Measurements from ENCODE around the gene KCNQ1. TPM values are rescaled to one million over a fixed set of nuclear protein-coding genes. Genes with fewer than 3 reads are reported as not detected.

KCNQ1 gene
- total RNA-seq, 1 experiment from 2014 or later: 1.0 TPM

DNA sequence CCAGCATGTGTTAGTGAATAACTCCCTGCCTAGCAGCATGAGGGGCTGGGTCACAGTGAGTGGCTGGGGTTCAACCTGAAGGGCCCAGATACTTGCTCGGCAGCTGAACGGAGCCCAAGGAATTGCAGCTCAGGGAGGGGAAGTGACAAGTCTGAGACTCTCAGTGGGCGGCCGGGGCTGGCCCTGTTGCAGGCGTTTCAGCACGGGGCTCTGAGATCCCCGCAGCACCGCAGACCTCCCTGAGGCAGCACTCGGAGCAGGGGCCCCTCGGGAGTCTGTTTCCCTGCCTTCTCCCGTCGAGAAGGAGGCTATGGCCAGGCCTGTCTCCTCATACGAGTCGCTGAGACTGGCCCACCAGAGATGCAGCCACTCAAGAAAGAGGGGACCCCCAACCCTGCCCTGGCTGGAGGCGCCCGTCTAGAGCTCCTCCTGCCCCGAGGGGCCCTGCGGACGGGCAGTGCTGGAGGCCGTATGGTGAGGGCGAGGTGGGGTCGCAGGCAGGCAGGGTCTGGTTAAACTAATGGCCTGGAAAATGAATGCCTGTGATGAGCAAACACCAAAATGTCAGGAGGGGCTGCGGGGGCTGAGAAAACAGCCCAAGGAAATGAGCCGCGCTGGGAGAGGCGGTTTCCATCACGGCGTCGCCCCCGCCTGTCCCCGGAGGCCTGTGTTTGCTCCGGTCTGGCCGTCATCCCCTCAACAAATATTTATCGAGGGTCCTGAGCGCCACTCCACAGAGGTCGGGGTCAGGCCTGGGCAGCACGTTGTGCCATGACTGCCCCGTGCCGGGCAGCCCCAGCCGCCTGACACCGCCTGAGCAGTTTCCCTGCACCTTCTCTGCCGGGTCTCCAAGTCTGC lies 35.0 kb upstream of the KCNQ1 start:
- Histone ChIP-seq H3K4me1 (no peaks in the 10 kb centered on the region), H3K27me3 (replicated peaks; ENCODE audit: control insufficient read depth, insufficient read depth, low read length) (no peaks in the 10 kb centered on the region), H3K9me3 (no peaks in the 10 kb centered on the region), H3K36me3 (ENCODE audit: control insufficient read depth, insufficient read depth, low read length) (no peaks in the 10 kb centered on the region), H3K4me3 (ENCODE audit: low read depth, low read length) (no peak overlapping the region)
- Mint-ChIP-seq H3K36me3 (ENCODE audit: insufficient read depth, unreplicated experiment) (peaks cover 8% of the 10 kb centered on the region), H3K27me3 (ENCODE audit: insufficient read depth, unreplicated experiment) (no peaks in the 10 kb centered on the region), H3K4me1 (ENCODE audit: low read depth, unreplicated experiment) (no peaks in the 10 kb centered on the region), H3K27ac (ENCODE audit: unreplicated experiment) (no peak overlapping the region), H3K9me3 (ENCODE audit: unreplicated experiment) (no peaks in the 10 kb centered on the region), H3K4me3 (ENCODE audit: unreplicated experiment) (no peak overlapping the region)
- no peak for TF ChIP-seq CTCF (IDR thresholded peaks at IDR 0.05; ENCODE audit: insufficient read depth in 1 of 2, low read depth in 1 of 2, low read length in 1 of 2, severe bottlenecking in 1 of 2, unreplicated experiment in 1 of 2)
- no TSS peak for BruUV-seq (replicated peaks)
- DNase-seq: no peak
- CTCF ChIA-PET: interaction anchor here (0.9 to 1.4 kb wide), 4 partner anchors 9 to 212 kb away, joined by 3 to 7 read pairs (median 4); partner anchors contain the start of gene TSSC4
- POLR2A ChIA-PET: no interaction called here
- intact Hi-C loops (cut with micrococcal nuclease; ENCODE audit: unreplicated experiment): no loop called here

GRCh38 chr11:2410616-2411015 lies 34.2 kb upstream of the KCNQ1 start:
- CTCF ChIA-PET: interaction anchor here (0.9 to 1.4 kb wide), 2 partner anchors 9 to 213 kb away, joined by 3 read pairs; no protein-coding TSS in a partner anchor
- no peaks in the 10 kb centered on the region for H3K9me3 ChIP-seq
- Mint-ChIP-seq H3K27me3 (ENCODE audit: insufficient read depth, unreplicated experiment) (no peaks in the 10 kb centered on the region), H3K4me3 (ENCODE audit: unreplicated experiment) (no peak overlapping the region), H3K27ac (ENCODE audit: unreplicated experiment) (no peak overlapping the region), H3K9me3 (ENCODE audit: unreplicated experiment) (no peaks in the 10 kb centered on the region), H3K36me3 (ENCODE audit: insufficient read depth, unreplicated experiment) (peaks cover 1% of the 10 kb centered on the region), H3K4me1 (ENCODE audit: low read depth, unreplicated experiment) (no peaks in the 10 kb centered on the region)
- intact Hi-C loops (cut with micrococcal nuclease; ENCODE audit: unreplicated experiment): no loop called here
- POLR2A ChIA-PET: no interaction called here
- no peak for DNase-seq
- H3K4me1 ChIP-seq: no peaks in the 10 kb centered on the region
- no peaks in the 10 kb centered on the region for H3K36me3 ChIP-seq (ENCODE audit: control insufficient read depth, insufficient read depth, low read length)
- TF ChIP-seq CTCF (IDR thresholded peaks at IDR 0.05; ENCODE audit: insufficient read depth in 1 of 2, low read depth in 1 of 2, low read length in 1 of 2, severe bottlenecking in 1 of 2, unreplicated experiment in 1 of 2): no peak
- no TSS peak for BruUV-seq (replicated peaks)
- no peaks in the 10 kb centered on the region for H3K27me3 ChIP-seq (replicated peaks; ENCODE audit: control insufficient read depth, insufficient read depth, low read length)
- H3K4me3 ChIP-seq (ENCODE audit: low read depth, low read length): no peak overlapping the region

- ChIA-PET POLR2A (no interaction called here), CTCF (interaction anchor here (0.6 kb wide), 1 partner anchor 514 kb away, joined by 3 read pairs; no protein-coding TSS in a partner anchor)
- no peaks in the 10 kb centered on the region for H3K36me3 Mint-ChIP-seq (ENCODE audit: insufficient read depth, unreplicated experiment)
- no peak for DNase-seq
- Histone ChIP-seq H3K4me3 (ENCODE audit: low read depth, low read length) (no peak overlapping the region), H3K27me3 (replicated peaks; ENCODE audit: control insufficient read depth, insufficient read depth, low read length) (no peaks in the 10 kb centered on the region), H3K9me3 (no peaks in the 10 kb centered on the region), H3K36me3 (ENCODE audit: control insufficient read depth, insufficient read depth, low read length) (no peaks in the 10 kb centered on the region), H3K4me1 (no peaks in the 10 kb centered on the region)
- intact Hi-C loops (cut with micrococcal nuclease; ENCODE audit: unreplicated experiment): no loop called here
- BruUV-seq (replicated peaks): no TSS peak
- H3K9me3 Mint-ChIP-seq (ENCODE audit: unreplicated experiment): no peaks in the 10 kb centered on the region
- no peaks in the 10 kb centered on the region for H3K4me1 Mint-ChIP-seq (ENCODE audit: low read depth, unreplicated experiment)
- no peak for TF ChIP-seq CTCF (IDR thresholded peaks at IDR 0.05; ENCODE audit: insufficient read depth in 1 of 2, low read depth in 1 of 2, low read length in 1 of 2, severe bottlenecking in 1 of 2, unreplicated experiment in 1 of 2)
- no peaks in the 10 kb centered on the region for H3K27me3 Mint-ChIP-seq (ENCODE audit: insufficient read depth, unreplicated experiment)
- no peak overlapping the region for H3K4me3 Mint-ChIP-seq (ENCODE audit: unreplicated experiment)
- H3K27ac Mint-ChIP-seq (ENCODE audit: unreplicated experiment): no peak overlapping the region
Observed at GRCh38 chr11:2411446-2412305, 33.1 kb upstream of the KCNQ1 start.

Measured in Caco-2 (cell line).